Fibroblast of skin of back (primary cell): Measurements from ENCODE around the gene INCA1.

ENCODE experiments used
- DNase-seq: peaks from one replicate; pipeline ENCODE4 v3.0.0-alpha.2; 2013

Gene INCA1

GRCh38 chr17:4947411-4948165, 49.7 kb downstream of the INCA1 start:
- peak; percentile 76 for DNase-seq

- DNase-seq: peak; percentile 65
These were observed 50.3 kb downstream of the INCA1 start for GRCh38 chr17:4947010-4947410.

- no peak for DNase-seq
These were observed 50.9 kb downstream of the INCA1 start for GRCh38 chr17:4946312-4946976.

GRCh38 chr17:4945944-4946280, 51.4 kb downstream of the INCA1 start:
- no peak for DNase-seq

GRCh38 chr17:4945176-4945943, 52.0 kb downstream of the INCA1 start:
- DNase-seq: peak; percentile 93

- DNase-seq: no peak
These were observed 52.7 kb downstream of the INCA1 start for GRCh38 chr17:4944554-4945175.

- DNase-seq: no peak
These were observed 53.2 kb downstream of the INCA1 start for GRCh38 chr17:4944163-4944553.

- DNase-seq: no peak
These were observed 54.4 kb downstream of the INCA1 start for GRCh38 chr17:4942760-4943508.

GRCh38 chr17:4941319-4941610, 56.1 kb downstream of the INCA1 start:
- no peak for DNase-seq

- DNase-seq: no peak
These were observed 56.6 kb downstream of the INCA1 start for GRCh38 chr17:4940555-4941318.

GRCh38 chr17:4939796-4940554, 57.3 kb downstream of the INCA1 start, which contains the start of the genes RNF167 and SLC25A11:
Gene RNF167 (plus strand): TSS chr17:4940268. CDS start chr17:4940910, 642 bp downstream.
Gene SLC25A11 (minus strand): TSS chr17:4940046. CDS start chr17:4939910, 136 bp downstream.
- peak; percentile 100 for DNase-seq

- DNase-seq: no peak
These were observed 57.9 kb downstream of the INCA1 start for GRCh38 chr17:4939546-4939795.

GRCh38 chr17:4938688-4939545, 58.4 kb downstream of the INCA1 start:
- no peak for DNase-seq
